ENCODE measurements around the gene SIGLEC9.

Gene SIGLEC9

GRCh38 chr19:51086153-51086850 lies 38.4 kb upstream of the SIGLEC9 start:
- no peak for DNase-seq (ENCODE audit: low read depth, low spot score)
- WGBS (ENCODE audit: insufficient coverage, insufficient read length), result 100% methylated on average over 1 of the region's 18 CpGs
- no peak overlapping the region for H3K27ac ChIP-seq (ENCODE audit: low read length)
- no peaks in the 10 kb centered on the region for H3K27me3 ChIP-seq (ENCODE audit: control insufficient read depth, insufficient read depth, low read length)
- H3K36me3 ChIP-seq (ENCODE audit: control insufficient read depth, insufficient read depth, low read length), result no peaks in the 10 kb centered on the region
- no peaks in the 10 kb centered on the region for H3K4me1 ChIP-seq (ENCODE audit: control insufficient read depth, insufficient read depth, low read length)
- H3K9me3 ChIP-seq (ENCODE audit: control insufficient read depth, insufficient read depth, low read length), result no peaks in the 10 kb centered on the region
- no peak overlapping the region for H3K4me3 ChIP-seq (ENCODE audit: low read length)

- Histone ChIP-seq H3K4me3 (ENCODE audit: low read length) (no peak overlapping the region), H3K4me1 (ENCODE audit: control insufficient read depth, insufficient read depth, low read length) (no peaks in the 10 kb centered on the region), H3K27ac (ENCODE audit: low read length) (no peak overlapping the region), H3K9me3 (ENCODE audit: control insufficient read depth, insufficient read depth, low read length) (no peaks in the 10 kb centered on the region), H3K27me3 (ENCODE audit: control insufficient read depth, insufficient read depth, low read length) (no peaks in the 10 kb centered on the region), H3K36me3 (ENCODE audit: control insufficient read depth, insufficient read depth, low read length) (no peaks in the 10 kb centered on the region)
- WGBS (ENCODE audit: insufficient coverage, insufficient read length), result no CpG with 5 or more reads among the region's 17 CpGs
- no peak for DNase-seq (ENCODE audit: low read depth, low spot score)
Observed at GRCh38 chr19:51089786-51090185, 34.9 kb upstream of the SIGLEC9 start.

- Histone ChIP-seq H3K4me1 (ENCODE audit: control insufficient read depth, insufficient read depth, low read length) (no peaks in the 10 kb centered on the region), H3K27me3 (ENCODE audit: control insufficient read depth, insufficient read depth, low read length) (no peaks in the 10 kb centered on the region), H3K36me3 (ENCODE audit: control insufficient read depth, insufficient read depth, low read length) (no peaks in the 10 kb centered on the region), H3K9me3 (ENCODE audit: control insufficient read depth, insufficient read depth, low read length) (no peaks in the 10 kb centered on the region), H3K4me3 (ENCODE audit: low read length) (no peak overlapping the region), H3K27ac (ENCODE audit: low read length) (no peak overlapping the region)
- no CpG with 5 or more reads among the region's 8 CpGs for WGBS (ENCODE audit: insufficient coverage, insufficient read length)
- DNase-seq (ENCODE audit: low read depth, low spot score), result no peak
Observed at GRCh38 chr19:51090471-51090870, 34.2 kb upstream of the SIGLEC9 start.

- Histone ChIP-seq H3K36me3 (ENCODE audit: control insufficient read depth, insufficient read depth, low read length) (no peaks in the 10 kb centered on the region), H3K27ac (ENCODE audit: low read length) (no peak overlapping the region), H3K4me3 (ENCODE audit: low read length) (no peak overlapping the region), H3K27me3 (ENCODE audit: control insufficient read depth, insufficient read depth, low read length) (no peaks in the 10 kb centered on the region), H3K4me1 (ENCODE audit: control insufficient read depth, insufficient read depth, low read length) (no peaks in the 10 kb centered on the region), H3K9me3 (ENCODE audit: control insufficient read depth, insufficient read depth, low read length) (no peaks in the 10 kb centered on the region)
- DNase-seq (ENCODE audit: low read depth, low spot score), result no peak
- no CpG with 5 or more reads among the region's 10 CpGs for WGBS (ENCODE audit: insufficient coverage, insufficient read length)
Observed at GRCh38 chr19:51091126-51091525, 33.6 kb upstream of the SIGLEC9 start.

GRCh38 chr19:51091895-51092873 lies 32.5 kb upstream of the SIGLEC9 start:
- no peak for DNase-seq (ENCODE audit: low read depth, low spot score)
- H3K36me3 ChIP-seq (ENCODE audit: control insufficient read depth, insufficient read depth, low read length), result no peaks in the 10 kb centered on the region
- H3K27me3 ChIP-seq (ENCODE audit: control insufficient read depth, insufficient read depth, low read length), result no peaks in the 10 kb centered on the region
- H3K4me3 ChIP-seq (ENCODE audit: low read length), result no peak overlapping the region
- H3K4me1 ChIP-seq (ENCODE audit: control insufficient read depth, insufficient read depth, low read length), result no peaks in the 10 kb centered on the region
- H3K9me3 ChIP-seq (ENCODE audit: control insufficient read depth, insufficient read depth, low read length), result no peaks in the 10 kb centered on the region
- no peak overlapping the region for H3K27ac ChIP-seq (ENCODE audit: low read length)
- no CpG with 5 or more reads among the region's 16 CpGs for WGBS (ENCODE audit: insufficient coverage, insufficient read length)

GRCh38 chr19:51093101-51093500 lies 31.6 kb upstream of the SIGLEC9 start:
- Histone ChIP-seq H3K4me1 (ENCODE audit: control insufficient read depth, insufficient read depth, low read length) (no peaks in the 10 kb centered on the region; the same call in 1 of the 2 replicates), H3K36me3 (ENCODE audit: control insufficient read depth, insufficient read depth, low read length) (no peaks in the 10 kb centered on the region), H3K9me3 (ENCODE audit: control insufficient read depth, insufficient read depth, low read length) (no peaks in the 10 kb centered on the region), H3K4me3 (ENCODE audit: low read length) (no peak overlapping the region), H3K27ac (ENCODE audit: low read length) (no peak overlapping the region), H3K27me3 (ENCODE audit: control insufficient read depth, insufficient read depth, low read length) (no peaks in the 10 kb centered on the region)
- no peak for DNase-seq (ENCODE audit: low read depth, low spot score)
- WGBS (ENCODE audit: insufficient coverage, insufficient read length), result no CpG with 5 or more reads among the region's 8 CpGs

GRCh38 chr19:51093510-51094345 lies 31.0 kb upstream of the SIGLEC9 start:
- WGBS (ENCODE audit: insufficient coverage, insufficient read length), result no CpG with 5 or more reads among the region's 22 CpGs
- H3K4me1 ChIP-seq (ENCODE audit: control insufficient read depth, insufficient read depth, low read length), result no peaks in the 10 kb centered on the region; the same call in 1 of the 2 replicates
- H3K36me3 ChIP-seq (ENCODE audit: control insufficient read depth, insufficient read depth, low read length), result no peaks in the 10 kb centered on the region; the same call in 1 of the 2 replicates
- no peak for DNase-seq (ENCODE audit: low read depth, low spot score)
- H3K27me3 ChIP-seq (ENCODE audit: control insufficient read depth, insufficient read depth, low read length), result no peaks in the 10 kb centered on the region
- H3K9me3 ChIP-seq (ENCODE audit: control insufficient read depth, insufficient read depth, low read length), result no peaks in the 10 kb centered on the region
- H3K27ac ChIP-seq (ENCODE audit: low read length), result no peak overlapping the region
- no peak overlapping the region for H3K4me3 ChIP-seq (ENCODE audit: low read length)

- Histone ChIP-seq H3K27ac (ENCODE audit: low read length) (no peak overlapping the region), H3K4me3 (ENCODE audit: low read length) (no peak overlapping the region), H3K9me3 (ENCODE audit: control insufficient read depth, insufficient read depth, low read length) (no peaks in the 10 kb centered on the region), H3K36me3 (ENCODE audit: control insufficient read depth, insufficient read depth, low read length) (no peaks in the 10 kb centered on the region; the same call in 1 of the 2 replicates), H3K4me1 (ENCODE audit: control insufficient read depth, insufficient read depth, low read length) (no peaks in the 10 kb centered on the region; the same call in 1 of the 2 replicates), H3K27me3 (ENCODE audit: control insufficient read depth, insufficient read depth, low read length) (no peaks in the 10 kb centered on the region)
- no CpG with 5 or more reads among the region's 15 CpGs for WGBS (ENCODE audit: insufficient coverage, insufficient read length)
- DNase-seq (ENCODE audit: low read depth, low spot score), result no peak
Observed at GRCh38 chr19:51094696-51095279, 29.9 kb upstream of the SIGLEC9 start.

GRCh38 chr19:51096473-51097165 lies 28.1 kb upstream of the SIGLEC9 start:
- H3K4me1 ChIP-seq (ENCODE audit: control insufficient read depth, insufficient read depth, low read length), result no peaks in the 10 kb centered on the region; the same call in 1 of the 2 replicates
- H3K9me3 ChIP-seq (ENCODE audit: control insufficient read depth, insufficient read depth, low read length), result no peaks in the 10 kb centered on the region
- H3K36me3 ChIP-seq (ENCODE audit: control insufficient read depth, insufficient read depth, low read length), result no peaks in the 10 kb centered on the region; the same call in 1 of the 2 replicates
- no peak for DNase-seq (ENCODE audit: low read depth, low spot score)
- H3K27ac ChIP-seq (ENCODE audit: low read length), result no peak overlapping the region
- no peak overlapping the region for H3K4me3 ChIP-seq (ENCODE audit: low read length)
- no peaks in the 10 kb centered on the region for H3K27me3 ChIP-seq (ENCODE audit: control insufficient read depth, insufficient read depth, low read length)
- no CpG with 5 or more reads among the region's 6 CpGs for WGBS (ENCODE audit: insufficient coverage, insufficient read length)

All from iPS DF 6.9 (cell line).